ENCODE measurements around the gene SLC4A1AP. TPM values are rescaled to one million over a fixed set of nuclear protein-coding genes. Genes with fewer than 3 reads are reported as not detected.

SLC4A1AP gene
- total RNA-seq, 1 experiment from 2014 or later = 20.8 TPM

- Mint-ChIP-seq H3K9me3 (no peaks in the 10 kb centered on the region), H3K27me3 (ENCODE audit: low read depth) (no peaks in the 10 kb centered on the region), H3K4me3 (no peak overlapping the region), H3K36me3 (ENCODE audit: insufficient read depth in 1 of 3, low read depth in 3 of 3) (peaks cover 21 to 68% (median 56%) of the 10 kb centered on the region in 3 experiments), H3K27ac (no peak overlapping the region), H3K4me1 (no peaks in the 10 kb centered on the region)
- Histone ChIP-seq H2BK5ac (ENCODE audit: insufficient read length, low read length) (no peak overlapping the region), H3K4ac (ENCODE audit: low read depth, low read length) (no peak overlapping the region), H2AK5ac (ENCODE audit: insufficient read length, low read length) (no peak overlapping the region), H3K56ac (ENCODE audit: insufficient read length, low read depth, low read length) (no peak overlapping the region), H4K20me1 (ENCODE audit: control insufficient read depth, insufficient read depth, insufficient read length) (no peaks in the 10 kb centered on the region), H3K79me2 (ENCODE audit: insufficient read depth, low read length) (no peaks in the 10 kb centered on the region), H4K8ac (replicated peaks; ENCODE audit: insufficient read length, low read depth, low read length) (no peak overlapping the region), H3K27ac (ENCODE audit: insufficient read length, low read depth, low read length) (no peak overlapping the region), H2BK12ac (ENCODE audit: insufficient read length, low read depth, low read length) (no peak overlapping the region), H2BK20ac (ENCODE audit: low read depth, low read length, poor library complexity, severe bottlenecking) (no peak overlapping the region), H3K23me2 (ENCODE audit: insufficient read length, low read depth, low read length, poor library complexity, severe bottlenecking) (no peaks in the 10 kb centered on the region), H2AFZ (ENCODE audit: low read length) (no peak overlapping the region), H3K18ac (ENCODE audit: insufficient read length, low read depth, low read length) (no peak overlapping the region), H4K91ac (ENCODE audit: insufficient read length, low read depth, low read length) (no peak overlapping the region), H3K14ac (ENCODE audit: insufficient read depth, low read length) (no peak overlapping the region), H3K23ac (ENCODE audit: insufficient read length, low read depth, low read length) (no peak overlapping the region), H3T11ph (ENCODE audit: low read length) (no peak overlapping the region), H4K5ac (ENCODE audit: insufficient read length, low read depth, low read length) (no peak overlapping the region), H3K27me3 (ENCODE audit: insufficient read depth, low read length) (no peaks in the 10 kb centered on the region), H2BK15ac (ENCODE audit: low read depth, low read length) (no peak overlapping the region), H2BK120ac (ENCODE audit: low read depth, low read length, poor library complexity, severe bottlenecking) (no peak overlapping the region), H3K9ac (ENCODE audit: extremely low read depth, insufficient read length, low read length) (no peak overlapping the region), H3K79me1 (ENCODE audit: insufficient read depth, low read depth, low read length, poor library complexity, severe bottlenecking) (no peaks in the 10 kb centered on the region), H3K9me3 (ENCODE audit: control insufficient read depth, low read depth, low read length) (no peaks in the 10 kb centered on the region), H3K4me2 (ENCODE audit: insufficient read depth, insufficient read length, low read length) (no peak overlapping the region), H3K4me1 (ENCODE audit: insufficient read depth, low read length) (no peaks in the 10 kb centered on the region)
- DNase-seq = no peak
- TF ChIP-seq CTCF (conservative IDR thresholded peaks at IDR 0.05) = no peak
- no CpG with 5 or more reads among the region's 3 CpGs for WGBS (ENCODE audit: extremely low coverage, insufficient read length, low lambda C conversion rate)
Measured at GRCh38 chr2:27638709-27639108, 25.0 kb upstream of the SLC4A1AP start.

All from H9 (cell line).